ENCODE results near the gene ACAT2. TPM values are rescaled to one million over a fixed set of nuclear protein-coding genes. Genes with fewer than 3 reads are reported as not detected.
"Not testable (repeated sequence)": the region's sequence is repeated elsewhere in the genome, so short reads cannot be mapped to it uniquely, and the experiment has no call there.

Gene ACAT2
- total RNA-seq, 2 experiments from 2014 or later: 70.8 to 74.1 TPM

- Mint-ChIP-seq H3K4me1 (ENCODE audit: low read depth) (peaks cover 25% of the 10 kb centered on the region), H3K9me3 (no peaks in the 10 kb centered on the region), H3K27me3 (no peaks in the 10 kb centered on the region), H3K27ac (no peak overlapping the region), H3K4me3 (no peak overlapping the region), H3K36me3 (ENCODE audit: low read depth) (peaks cover 28% of the 10 kb centered on the region)
- TF ChIP-seq CTCF (IDR thresholded peaks at IDR 0.05): no peak
- ChIA-PET POLR2A (interaction anchor here (1.4 to 4.1 kb wide), 3 partner anchors 8 to 47 kb away, joined by 3 to 24 read pairs (median 14); partner anchors contain the start of genes SOD2 and WTAP), CTCF (no interaction called here)
- ATAC-seq (no peak), DNase-seq (no peak)
- intact Hi-C loops (cut with micrococcal nuclease): no loop called here
Measured at GRCh38 chr6:159739341-159739740, 22.5 kb upstream of the ACAT2 start.

GRCh38 chr6:159742165-159742564 is 19.7 kb upstream of the ACAT2 start:
- peak overlapping the region; percentile 61 for H3K27ac Mint-ChIP-seq
- peaks cover 46% of the 10 kb centered on the region for H3K36me3 Mint-ChIP-seq (ENCODE audit: low read depth)
- no peaks in the 10 kb centered on the region for H3K27me3 Mint-ChIP-seq

GRCh38 chr6:159745081-159745480 is 16.8 kb upstream of the ACAT2 start:
- intact Hi-C loops (cut with micrococcal nuclease): no loop called here
- Mint-ChIP-seq H3K36me3 (ENCODE audit: low read depth) (peaks cover 61% of the 10 kb centered on the region), H3K4me1 (ENCODE audit: low read depth) (peaks cover 20% of the 10 kb centered on the region), H3K4me3 (no peak overlapping the region), H3K9me3 (no peaks in the 10 kb centered on the region), H3K27ac (peak overlapping the region; percentile 68), H3K27me3 (no peaks in the 10 kb centered on the region)
- ChIA-PET CTCF (interaction anchor here (1.7 kb wide), 1 partner anchor 10 kb away, joined by 6 read pairs; no protein-coding TSS in a partner anchor), POLR2A (interaction anchor here (3.6 kb wide), 1 partner anchor 15 kb away, joined by 17 read pairs; the partner anchor contains the start of gene ACAT2)
- ATAC-seq (no peak), DNase-seq (no peak)
- no peak for TF ChIP-seq CTCF (IDR thresholded peaks at IDR 0.05)

More at GRCh38 chr6:159742165-159742564, 19.7 kb upstream of the ACAT2 start:
- no peak for ATAC-seq
- DNase-seq: no peak
- H3K4me3 Mint-ChIP-seq: no peak overlapping the region
- POLR2A ChIA-PET: no interaction called here
- intact Hi-C loops (cut with micrococcal nuclease): no loop called here
- CTCF ChIA-PET: interaction anchor here (1.2 kb wide), 1 partner anchor 10 kb away, joined by 3 read pairs; no protein-coding TSS in a partner anchor
- no peaks in the 10 kb centered on the region for H3K9me3 Mint-ChIP-seq
- peaks cover 30% of the 10 kb centered on the region for H3K4me1 Mint-ChIP-seq (ENCODE audit: low read depth)
- TF ChIP-seq CTCF (IDR thresholded peaks at IDR 0.05): no peak

GRCh38 chr6:159746759-159747158 is 15.1 kb upstream of the ACAT2 start:
- no peak overlapping the region for H3K4me3 Mint-ChIP-seq
- no peaks in the 10 kb centered on the region for H3K27me3 Mint-ChIP-seq
- no peaks in the 10 kb centered on the region for H3K9me3 Mint-ChIP-seq
- peaks cover 54% of the 10 kb centered on the region for H3K36me3 Mint-ChIP-seq (ENCODE audit: low read depth)
- H3K4me1 Mint-ChIP-seq (ENCODE audit: low read depth): peaks cover 14% of the 10 kb centered on the region
- no peak overlapping the region for H3K27ac Mint-ChIP-seq
- ChIA-PET POLR2A (interaction anchor here (1.1 to 3.6 kb wide), 4 partner anchors 10 to 26 kb away, joined by 4 to 17 read pairs (median 6); partner anchors contain the start of gene ACAT2), CTCF (interaction anchor here (1.3 to 1.6 kb wide), 3 partner anchors 14 to 56 kb away, joined by 4 to 7 read pairs (median 4); partner anchors contain the start of gene ACAT2)
- TF ChIP-seq CTCF (IDR thresholded peaks at IDR 0.05): no peak
- intact Hi-C loops (cut with micrococcal nuclease): no loop called here
- ATAC-seq (no peak), DNase-seq (no peak)

- H3K36me3 Mint-ChIP-seq (ENCODE audit: low read depth): peaks cover 52% of the 10 kb centered on the region
- DNase-seq; H3K9me3 Mint-ChIP-seq; intact Hi-C loops (cut with micrococcal nuclease); H3K27me3 Mint-ChIP-seq; H3K27ac Mint-ChIP-seq; ATAC-seq; H3K4me3 Mint-ChIP-seq: not testable (repeated sequence)
- peaks cover 14% of the 10 kb centered on the region for H3K4me1 Mint-ChIP-seq (ENCODE audit: low read depth)
- ChIA-PET CTCF (interaction anchor here (0.5 to 1.3 kb wide), 2 partner anchors 16 to 56 kb away, joined by 4 to 7 read pairs; no protein-coding TSS in a partner anchor), POLR2A (interaction anchor here (1.1 to 3.6 kb wide), 2 partner anchors 12 to 24 kb away, joined by 4 to 17 read pairs; partner anchors contain the start of gene ACAT2)
Measured at GRCh38 chr6:159748127-159748526, 13.7 kb upstream of the ACAT2 start.
